CD4-positive, alpha-beta T cell (primary cell): ENCODE measurements around the gene LHFPL3. TPM values are rescaled to one million over a fixed set of nuclear protein-coding genes. Genes with fewer than 3 reads are reported as not detected.

Experiments
- ATAC-seq: fragments of 200-7000 bp; cut with Tn5 transposase; one replicate; pipeline ENCODE4 v1.10.0; 2022; ENCODE audit warnings: mild to moderate bottlenecking; ENCODE audit not compliant: poor library complexity
- CTCF ChIA-PET: fragments of 350-600 bp; sonication (Branson Sonifier 250); formaldehyde crosslinking; loops from one replicate; lab custom pipeline; 2021; ENCODE audit warnings: antibody characterized with exemption, inconsistent platforms; lab: Charles Lee
- POLR2A ChIA-PET: fragments of 350-600 bp; sonication (Branson Sonifier 250); formaldehyde crosslinking; loops from one replicate; lab custom pipeline; 2021; ENCODE audit warnings: antibody characterized with exemption, inconsistent platforms; lab: Charles Lee
- DNase-seq, 14 experiments: peaks; one replicate each; pipeline ENCODE4 v3.0.0-alpha.2; 2013 to 2020; ENCODE audit warnings: mixed read lengths in 2 of 14
- H3K27ac ChIP-seq, 2 donors: one replicate each; pipeline versions ENCODE4 v1.5.1 to v1.7.0; 2013; ENCODE audit warnings: low read length in 2 of 2, low read depth in 1 of 2, mild to moderate bottlenecking in 1 of 2
- H3K27me3 ChIP-seq, 2 experiments: 1 replicate in 1 of 2; 2 replicates in 1 of 2; pipeline versions ENCODE4 v1.6.1 to v1.7.0; 2013; ENCODE audit warnings: low read length in 2 of 2, control low read depth in 1 of 2, mild to moderate bottlenecking in 1 of 2, moderate library complexity in 1 of 2; ENCODE audit not compliant: insufficient read depth in 2 of 2, control insufficient read depth in 1 of 2
- H3K36me3 ChIP-seq: one replicate; pipeline ENCODE4 v1.6.1; 2013; ENCODE audit warnings: low read length, control low read depth; ENCODE audit not compliant: insufficient read depth
- H3K4me1 ChIP-seq: one replicate; pipeline ENCODE4 v1.6.1; 2013; ENCODE audit warnings: low read length, control low read depth; ENCODE audit not compliant: insufficient read depth
- H3K4me3 ChIP-seq: one replicate; pipeline ENCODE4 v1.5.1; 2013; ENCODE audit warnings: mild to moderate bottlenecking, low read length, moderate library complexity
- H3K9me3 ChIP-seq, 2 experiments: 1 replicate in 1 of 2; 2 replicates in 1 of 2; pipeline versions ENCODE4 v1.6.1 to v1.7.0; 2013; ENCODE audit warnings: low read length in 2 of 2, mild to moderate bottlenecking in 2 of 2, control low read depth in 1 of 2, moderate library complexity in 1 of 2; ENCODE audit not compliant: control insufficient read depth in 1 of 2, insufficient read depth in 1 of 2
- H3K27ac Mint-ChIP-seq: one replicate; pipeline ENCODE4 v1.8.0; 2020; ENCODE audit warnings: mixed read lengths
- H3K27me3 Mint-ChIP-seq: one replicate; pipeline ENCODE4 v1.8.0; 2021; ENCODE audit warnings: mixed read lengths
- H3K36me3 Mint-ChIP-seq: one replicate; pipeline ENCODE4 v1.8.0; 2021; ENCODE audit warnings: low read depth, mixed read lengths
- H3K4me1 Mint-ChIP-seq: one replicate; pipeline ENCODE4 v1.8.0; 2021; ENCODE audit warnings: low read depth, mixed read lengths
- H3K4me3 Mint-ChIP-seq: one replicate; pipeline ENCODE4 v1.8.0; 2020; ENCODE audit warnings: mild to moderate bottlenecking, mixed read lengths
- H3K9me3 Mint-ChIP-seq: one replicate; pipeline ENCODE4 v1.8.0; 2020; ENCODE audit warnings: mixed read lengths
- CTCF ChIP-seq: fragments of 200-600 bp; IDR thresholded peaks from one replicate; pipeline ENCODE4 v1.8.0; 2022; ENCODE audit warnings: antibody characterized with exemption, mild to moderate bottlenecking
- intact Hi-C, 2 experiments: fragments of 100-400 bp; cut with DNase I in 1 of 2; cut with micrococcal nuclease in 1 of 2; formaldehyde crosslinking; loops; one replicate each; pipeline versions ENCODE4 v1.15.1 to v1.9.0; 2023 to 2025; cut with DNase I, micrococcal nuclease
- total RNA-seq, 174 experiments: library from RNA in 2 of 174; stranded (reverse) in 2 of 174; gene quantifications; one replicate each; pipeline ENCODE4 v1.2.3 and lab custom pipeline; 2021 to 2026

LHFPL3 gene
- total RNA-seq, 2 experiments from 2014 or later: not detected

GRCh38 chr7:104655592-104655991, 327.2 kb downstream of the LHFPL3 start:
- DNase-seq (no peak), ATAC-seq (no peak)
- H3K27ac Mint-ChIP-seq: no peak overlapping the region
- Histone ChIP-seq H3K4me3 (no peak overlapping the region), H3K27ac (no peak overlapping the region), H3K9me3 (no peaks in the 10 kb centered on the region), H3K4me1 (no peaks in the 10 kb centered on the region), H3K36me3 (no peaks in the 10 kb centered on the region), H3K27me3 (no peaks in the 10 kb centered on the region)
- H3K9me3 Mint-ChIP-seq: no peaks in the 10 kb centered on the region
- no peak for TF ChIP-seq CTCF
- ChIA-PET POLR2A (no interaction called here), CTCF (no interaction called here)
- H3K4me3 Mint-ChIP-seq: no peak overlapping the region
- no peaks in the 10 kb centered on the region for H3K27me3 Mint-ChIP-seq
- intact Hi-C loops: no loop called here
- no peaks in the 10 kb centered on the region for H3K4me1 Mint-ChIP-seq
- H3K36me3 Mint-ChIP-seq: no peaks in the 10 kb centered on the region

DNA sequence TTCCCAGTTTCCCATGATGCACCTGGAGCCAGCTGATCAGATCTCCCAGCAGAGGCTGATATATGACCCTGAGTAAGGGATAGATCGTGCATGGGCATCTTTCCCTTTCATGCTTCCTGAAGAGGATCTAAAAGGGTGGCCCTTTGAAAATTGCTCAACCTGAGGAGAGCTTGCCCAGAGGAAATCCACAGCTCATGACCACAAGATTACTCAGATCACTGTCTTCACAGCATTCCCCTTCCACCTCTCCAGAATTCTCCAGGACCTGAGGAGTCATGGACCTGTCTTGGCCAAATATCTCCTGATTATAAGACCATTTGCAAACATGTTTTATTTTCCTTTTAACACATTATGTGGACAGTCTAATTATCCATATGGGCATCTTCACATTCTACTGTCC, 328.1 kb downstream of the LHFPL3 start:
- H3K27me3 Mint-ChIP-seq: no peaks in the 10 kb centered on the region
- intact Hi-C loops: no loop called here
- no peak overlapping the region for H3K27ac ChIP-seq
- H3K36me3 ChIP-seq: no peaks in the 10 kb centered on the region
- TF ChIP-seq CTCF: no peak
- CTCF ChIA-PET: no interaction called here
- DNase-seq: no peak
- H3K27me3 ChIP-seq: no peaks in the 10 kb centered on the region
- no peak overlapping the region for H3K4me3 ChIP-seq
- no peak for ATAC-seq
- POLR2A ChIA-PET: no interaction called here
- H3K9me3 Mint-ChIP-seq: no peaks in the 10 kb centered on the region
- H3K27ac Mint-ChIP-seq: no peak overlapping the region
- no peaks in the 10 kb centered on the region for H3K9me3 ChIP-seq
- H3K4me3 Mint-ChIP-seq: no peak overlapping the region
- no peaks in the 10 kb centered on the region for H3K4me1 Mint-ChIP-seq
- H3K36me3 Mint-ChIP-seq: no peaks in the 10 kb centered on the region
- H3K4me1 ChIP-seq: no peaks in the 10 kb centered on the region

DNA sequence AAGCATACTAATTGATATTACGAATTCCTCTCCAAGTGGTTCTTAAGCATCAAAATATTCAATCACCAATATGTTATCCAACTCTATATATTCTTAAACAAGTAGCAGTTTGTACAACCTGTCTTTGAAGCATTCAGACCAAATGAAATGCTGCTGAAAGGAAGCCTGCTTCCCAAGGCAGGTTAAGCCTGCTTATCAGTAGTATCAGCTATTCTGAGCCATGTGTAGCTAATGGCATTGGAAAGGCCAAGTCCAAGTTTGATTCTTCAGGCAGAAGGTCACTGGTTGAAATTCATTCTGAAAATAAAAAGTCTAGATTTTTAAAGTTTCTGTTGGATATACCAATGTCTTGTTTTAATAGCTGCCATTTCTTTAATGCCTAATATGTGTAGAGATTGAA, 328.7 kb downstream of the LHFPL3 start:
- Histone ChIP-seq H3K36me3 (no peaks in the 10 kb centered on the region), H3K4me3 (no peak overlapping the region), H3K4me1 (no peaks in the 10 kb centered on the region), H3K9me3 (no peaks in the 10 kb centered on the region), H3K27ac (no peak overlapping the region), H3K27me3 (no peaks in the 10 kb centered on the region)
- DNase-seq (no peak), ATAC-seq (no peak)
- H3K36me3 Mint-ChIP-seq: no peaks in the 10 kb centered on the region
- POLR2A ChIA-PET: no interaction called here
- TF ChIP-seq CTCF: no peak
- CTCF ChIA-PET: no interaction called here
- no peak overlapping the region for H3K27ac Mint-ChIP-seq
- H3K9me3 Mint-ChIP-seq: no peaks in the 10 kb centered on the region
- intact Hi-C loops: no loop called here
- H3K27me3 Mint-ChIP-seq: no peaks in the 10 kb centered on the region
- H3K4me1 Mint-ChIP-seq: no peaks in the 10 kb centered on the region
- no peak overlapping the region for H3K4me3 Mint-ChIP-seq
